PC-3 (cell line): ENCODE data around the gene CA10. TPM values are rescaled to one million over a fixed set of nuclear protein-coding genes. Genes with fewer than 3 reads are reported as not detected.

Experiments used
- ATAC-seq: fragments of 200-7000 bp; cut with Tn5 transposase; 2 replicates; pipeline ENCODE4 v1.9.1; 2020; ENCODE audit warnings: mild to moderate bottlenecking, moderate library complexity
- BruUV-seq: library from RNA; stranded (reverse); fragments of 400-500 nt; replicated peaks from 2 replicates; lab custom pipeline; 2021; lab: Mats Ljungman, UMichigan
- CTCF ChIA-PET: fragments of 300-600 bp; sonication (Branson Sonifier 250); formaldehyde crosslinking; loops from one replicate; lab custom pipeline; 2022; ENCODE audit warnings: antibody characterized with exemption; lab: Charles Lee
- POLR2A ChIA-PET: fragments of 300-600 bp; sonication (Branson Sonifier 250); formaldehyde crosslinking; loops from one replicate; lab custom pipeline; 2022; ENCODE audit warnings: antibody characterized with exemption; ENCODE audit not compliant: unreplicated experiment; lab: Charles Lee
- DNase-seq: peaks from one replicate; pipeline ENCODE4 v3.0.0-alpha.2; 2015
- H2AFZ ChIP-seq: fragments of 300-600 bp; sonication (generic); 2 replicates; pipeline ENCODE4 v1.6.0; 2016; ENCODE audit warnings: antibody characterized with exemption, low read length
- H3F3A ChIP-seq: fragments of 300-600 bp; sonication (generic); one replicate; pipeline ENCODE4 v1.6.0; 2017; ENCODE audit warnings: antibody characterized with exemption, low read length, control low read depth, mild to moderate bottlenecking; ENCODE audit not compliant: unreplicated experiment
- H3K27ac ChIP-seq: fragments of 300-600 bp; sonication (generic); 2 replicates; pipeline ENCODE4 v1.5.1; 2016; ENCODE audit warnings: mild to moderate bottlenecking, low read length
- H3K27me3 ChIP-seq: fragments of 300-600 bp; sonication (generic); 2 replicates; pipeline ENCODE4 v1.6.1; 2016; ENCODE audit warnings: low read length, mixed read lengths
- H3K36me3 ChIP-seq: fragments of 300-600 bp; sonication (generic); 2 replicates; pipeline ENCODE4 v1.6.1; 2016; ENCODE audit warnings: low read depth, mixed run types, low read length, mixed read lengths
- H3K4me1 ChIP-seq: fragments of 300-600 bp; sonication (generic); 2 replicates; pipeline ENCODE4 v1.5.1; 2016; ENCODE audit warnings: low read length; ENCODE audit not compliant: insufficient read depth
- H3K4me2 ChIP-seq: fragments of 300-600 bp; sonication (generic); 2 replicates; pipeline ENCODE4 v1.6.0; 2016; ENCODE audit warnings: low read length
- H3K4me3 ChIP-seq: fragments of 300-600 bp; sonication (generic); 2 replicates; pipeline ENCODE4 v1.5.1; 2016; ENCODE audit warnings: mild to moderate bottlenecking, low read length, mixed read lengths
- H3K79me2 ChIP-seq: fragments of 300-600 bp; sonication (generic); 2 replicates; pipeline ENCODE4 v1.6.1; 2017; ENCODE audit warnings: low read length, mixed read lengths
- H3K9ac ChIP-seq: fragments of 300-600 bp; sonication (generic); 2 replicates; pipeline ENCODE4 v1.6.0; 2016; ENCODE audit warnings: mild to moderate bottlenecking, low read length
- H3K9me2 ChIP-seq: fragments of 300-600 bp; sonication (generic); replicated peaks from 2 replicates; pipeline ENCODE4 v1.6.1; 2016; ENCODE audit warnings: mixed run types, low read length, mixed read lengths
- H3K9me3 ChIP-seq: fragments of 300-600 bp; sonication (generic); 2 replicates; pipeline ENCODE4 v1.6.1; 2016; ENCODE audit warnings: low read length, mixed read lengths
- H4K20me1 ChIP-seq: fragments of 300-600 bp; sonication (generic); 2 replicates; pipeline ENCODE4 v1.6.1; 2016; ENCODE audit warnings: low read length, mixed read lengths
- EZH2 ChIP-seq: fragments of 300-600 bp; sonication (generic); IDR thresholded peaks from one replicate; pipeline ENCODE4 v1.6.1; 2017; ENCODE audit warnings: antibody characterized with exemption, mild to moderate bottlenecking, low read length; ENCODE audit not compliant: unreplicated experiment
- EZH2phosphoT487 ChIP-seq: fragments of 300-600 bp; sonication (generic); IDR thresholded peaks from 2 replicates; pipeline ENCODE4 v1.6.1; 2018; ENCODE audit warnings: mild to moderate bottlenecking, antibody characterized with exemption, low read length, borderline replicate concordance
- intact Hi-C: fragments of 100-400 bp; cut with micrococcal nuclease; formaldehyde crosslinking; loops from 2 replicates; pipeline ENCODE4 v1.9.0; 2023
- total RNA-seq: library from RNA; depleted of rRNA; stranded (reverse); fragments of >200 nt; gene quantifications from 2 replicates; pipeline ENCODE4 v1.2.3, GENCODE V29; 2014
- TF ChIP-seq, protein P1 (sequence below): fragments of 300-600 bp; sonication (generic); conservative IDR thresholded peaks from 2 replicates; pipeline ENCODE4 v1.5.1; 2017; ENCODE audit warnings: antibody characterized with exemption, low read depth, mild to moderate bottlenecking, low read length

The CA10 gene
- total RNA-seq, 1 experiment from 2014 or later, result not detected

DNA sequence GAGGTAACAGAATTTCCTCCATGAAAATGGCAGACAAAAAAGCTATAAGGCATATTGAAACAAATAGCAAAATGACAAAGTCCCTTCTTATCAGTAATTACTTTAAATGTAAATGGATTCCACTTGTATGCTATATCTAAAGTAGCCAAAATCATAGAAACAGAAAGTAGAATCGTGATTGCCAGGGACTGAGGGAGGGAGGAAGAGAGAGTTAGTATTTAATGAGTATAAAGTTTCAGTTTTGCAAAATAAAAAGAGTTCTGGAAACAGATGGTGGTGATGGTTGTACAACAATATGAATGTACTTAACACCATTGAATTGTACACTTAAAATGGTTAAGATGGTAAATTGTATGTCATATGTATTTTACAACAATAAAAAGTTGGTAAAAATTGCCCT lies 407.4 kb downstream of the CA10 start:
- H3K9me2 ChIP-seq, result no peaks in the 10 kb centered on the region
- no peaks in the 10 kb centered on the region for H3K79me2 ChIP-seq
- H3K9me3 ChIP-seq, result no peaks in the 10 kb centered on the region
- no peak overlapping the region for H3K4me2 ChIP-seq
- no peak overlapping the region for H3K27ac ChIP-seq
- H3K4me1 ChIP-seq, result no peaks in the 10 kb centered on the region
- H4K20me1 ChIP-seq, result no peaks in the 10 kb centered on the region
- ChIA-PET CTCF (no interaction called here), POLR2A (no interaction called here)
- intact Hi-C loops, result no loop called here
- no peak overlapping the region for H3K4me3 ChIP-seq
- H3K9ac ChIP-seq, result no peak overlapping the region
- no peak for ATAC-seq
- no peaks in the 10 kb centered on the region for H3K36me3 ChIP-seq
- no peaks in the 10 kb centered on the region for H3F3A ChIP-seq
- H2AFZ ChIP-seq, result no peak overlapping the region
- TF ChIP-seq, protein P1, sequence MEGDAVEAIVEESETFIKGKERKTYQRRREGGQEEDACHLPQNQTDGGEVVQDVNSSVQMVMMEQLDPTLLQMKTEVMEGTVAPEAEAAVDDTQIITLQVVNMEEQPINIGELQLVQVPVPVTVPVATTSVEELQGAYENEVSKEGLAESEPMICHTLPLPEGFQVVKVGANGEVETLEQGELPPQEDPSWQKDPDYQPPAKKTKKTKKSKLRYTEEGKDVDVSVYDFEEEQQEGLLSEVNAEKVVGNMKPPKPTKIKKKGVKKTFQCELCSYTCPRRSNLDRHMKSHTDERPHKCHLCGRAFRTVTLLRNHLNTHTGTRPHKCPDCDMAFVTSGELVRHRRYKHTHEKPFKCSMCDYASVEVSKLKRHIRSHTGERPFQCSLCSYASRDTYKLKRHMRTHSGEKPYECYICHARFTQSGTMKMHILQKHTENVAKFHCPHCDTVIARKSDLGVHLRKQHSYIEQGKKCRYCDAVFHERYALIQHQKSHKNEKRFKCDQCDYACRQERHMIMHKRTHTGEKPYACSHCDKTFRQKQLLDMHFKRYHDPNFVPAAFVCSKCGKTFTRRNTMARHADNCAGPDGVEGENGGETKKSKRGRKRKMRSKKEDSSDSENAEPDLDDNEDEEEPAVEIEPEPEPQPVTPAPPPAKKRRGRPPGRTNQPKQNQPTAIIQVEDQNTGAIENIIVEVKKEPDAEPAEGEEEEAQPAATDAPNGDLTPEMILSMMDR, result no peak
- no peak for TF ChIP-seq EZH2phosphoT487
- TF ChIP-seq EZH2, result no peak
- BruUV-seq, result no TSS peak
- 0 out of 2 replicates have a peak, but pooled peaks cover 14% of the 10 kb centered on the region for H3K27me3 ChIP-seq
- DNase-seq, result no peak

DNA sequence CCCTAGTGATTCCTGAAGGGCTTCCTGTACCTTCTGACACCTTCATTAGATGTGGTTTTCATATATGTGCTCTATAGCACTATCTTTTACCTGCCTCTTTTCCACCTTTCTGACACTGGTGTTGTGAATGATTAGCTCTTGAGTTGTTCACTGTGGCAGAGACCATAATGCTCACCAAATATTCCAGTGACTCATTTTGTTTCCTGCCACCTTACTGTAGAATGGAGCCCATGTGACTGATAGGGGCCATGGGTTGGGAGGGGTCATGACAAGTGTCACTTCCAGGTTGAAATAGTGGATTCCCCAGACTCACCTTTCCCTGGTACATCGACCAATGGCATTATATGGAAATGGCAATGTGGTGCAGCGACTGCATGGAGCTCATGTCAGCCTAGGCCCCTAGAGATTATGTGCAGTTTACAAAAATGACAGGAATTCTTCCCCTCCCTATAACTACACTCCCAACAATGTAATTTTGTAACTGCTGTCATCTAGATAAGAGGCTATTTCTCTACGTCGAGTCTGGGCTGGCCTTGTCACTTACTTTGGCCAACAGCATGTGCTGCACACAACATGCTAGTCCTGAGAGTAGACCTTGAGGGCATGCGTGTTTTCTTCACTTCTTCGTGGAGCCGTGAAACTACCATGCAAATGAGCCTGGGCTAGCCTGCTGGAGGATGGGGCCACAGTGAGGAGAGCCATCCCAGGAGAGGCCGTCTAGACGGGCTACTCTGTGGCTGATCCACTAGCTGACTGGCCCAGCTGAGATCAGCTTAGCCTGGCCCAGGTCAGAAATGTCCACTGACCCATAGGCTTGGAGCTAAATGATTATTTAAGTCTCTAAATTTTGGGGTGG lies 409.5 kb downstream of the CA10 start:
- 0 out of 2 replicates have a peak, but pooled peaks cover 6% of the 10 kb centered on the region for H3K27me3 ChIP-seq
- BruUV-seq, result no TSS peak
- H3K4me2 ChIP-seq, result no peak overlapping the region
- no peaks in the 10 kb centered on the region for H3K9me3 ChIP-seq
- no peaks in the 10 kb centered on the region for H3K36me3 ChIP-seq
- no peaks in the 10 kb centered on the region for H4K20me1 ChIP-seq
- H3F3A ChIP-seq, result no peaks in the 10 kb centered on the region
- no peak for TF ChIP-seq EZH2phosphoT487
- no peak for TF ChIP-seq EZH2
- TF ChIP-seq, protein P1, result no peak
- intact Hi-C loops, result no loop called here
- ATAC-seq, result no peak
- no peak overlapping the region for H3K9ac ChIP-seq
- H3K27ac ChIP-seq, result no peak overlapping the region
- no peaks in the 10 kb centered on the region for H3K79me2 ChIP-seq
- no peak overlapping the region for H2AFZ ChIP-seq
- DNase-seq, result no peak
- H3K4me3 ChIP-seq, result no peak overlapping the region
- peaks cover 8% of the 10 kb centered on the region; the same call in 1 of the 2 replicates for H3K4me1 ChIP-seq
- ChIA-PET CTCF (no interaction called here), POLR2A (no interaction called here)
- no peaks in the 10 kb centered on the region for H3K9me2 ChIP-seq

DNA sequence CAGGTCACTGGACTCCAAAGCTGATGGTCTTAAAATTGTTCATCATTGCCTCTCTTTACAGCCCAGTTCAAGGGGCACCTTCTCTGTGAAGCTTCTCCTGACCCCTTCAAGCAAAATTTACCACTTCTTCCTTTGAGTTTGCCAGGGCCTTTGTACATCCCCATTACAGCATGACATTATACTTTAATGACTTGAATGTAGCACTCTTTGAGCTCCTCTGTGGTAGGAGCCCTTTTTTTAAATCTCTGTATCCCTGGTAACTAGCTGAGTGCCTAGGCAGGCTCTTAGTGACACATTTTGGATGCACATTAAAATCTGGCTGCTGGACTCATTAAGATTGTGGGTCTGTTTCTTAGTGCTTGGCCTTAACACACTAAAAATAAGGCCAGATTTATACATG lies 412.1 kb downstream of the CA10 start:
- H3K27me3 ChIP-seq, result no peaks in the 10 kb centered on the region
- no peak overlapping the region for H3K27ac ChIP-seq
- DNase-seq, result no peak
- intact Hi-C loops, result no loop called here
- no peaks in the 10 kb centered on the region for H3K9me3 ChIP-seq
- H3K9ac ChIP-seq, result no peak overlapping the region
- H2AFZ ChIP-seq, result 0 out of 2 replicates have a peak overlapping the region, but pooled peaks have one; percentile 10
- no peaks in the 10 kb centered on the region for H3K79me2 ChIP-seq
- no peaks in the 10 kb centered on the region for H3K9me2 ChIP-seq
- H4K20me1 ChIP-seq, result no peaks in the 10 kb centered on the region
- no peak overlapping the region for H3K4me2 ChIP-seq
- TF ChIP-seq EZH2phosphoT487, result no peak
- TF ChIP-seq, protein P1, result no peak
- TF ChIP-seq EZH2, result no peak
- no peak overlapping the region for H3K4me3 ChIP-seq
- BruUV-seq, result no TSS peak
- CTCF ChIA-PET, result no interaction called here
- POLR2A ChIA-PET, result no interaction called here
- peaks cover 8% of the 10 kb centered on the region; the same call in 1 of the 2 replicates for H3K4me1 ChIP-seq
- no peaks in the 10 kb centered on the region for H3K36me3 ChIP-seq
- no peaks in the 10 kb centered on the region for H3F3A ChIP-seq
- no peak for ATAC-seq
